ENCODE data around the gene KAZN.
"Not testable (repeated sequence)": the region's sequence is repeated elsewhere in the genome, so short reads cannot be mapped to it uniquely, and the experiment has no call there.

KAZN gene

GRCh38 chr1:14598498-14599182, at the start of gene KAZN:
TSS of gene KAZN (plus strand) at chr1:14598685.
- DNase-seq (ENCODE audit: low spot score), result no peak

GRCh38 chr1:14549897-14550620, 48.4 kb upstream of the KAZN start:
- DNase-seq (ENCODE audit: low spot score), result no peak

- no peak for DNase-seq (ENCODE audit: low spot score)
These were observed 47.1 kb upstream of the KAZN start for GRCh38 chr1:14551386-14551785.

GRCh38 chr1:14552246-14552965, 46.1 kb upstream of the KAZN start:
- no peak for DNase-seq (ENCODE audit: low spot score)

GRCh38 chr1:14553711-14554110, 44.8 kb upstream of the KAZN start:
- DNase-seq (ENCODE audit: low spot score), result no peak

GRCh38 chr1:14555091-14555490, 43.4 kb upstream of the KAZN start:
- DNase-seq (ENCODE audit: low spot score), result no peak

GRCh38 chr1:14561014-14561693, 37.3 kb upstream of the KAZN start:
- DNase-seq (ENCODE audit: low spot score), result no peak

- no peak for DNase-seq (ENCODE audit: low spot score)
These were observed 33.4 kb upstream of the KAZN start for GRCh38 chr1:14565090-14565489.

GRCh38 chr1:14567056-14567455, 31.4 kb upstream of the KAZN start:
- DNase-seq (ENCODE audit: low spot score), result no peak

- no peak for DNase-seq (ENCODE audit: low spot score)
These were observed 30.6 kb upstream of the KAZN start for GRCh38 chr1:14567903-14568302.

GRCh38 chr1:14568716-14569355, 29.6 kb upstream of the KAZN start:
- no peak for DNase-seq (ENCODE audit: low spot score)

GRCh38 chr1:14570514-14570913, 28.0 kb upstream of the KAZN start:
- DNase-seq (ENCODE audit: low spot score), result no peak

GRCh38 chr1:14571810-14572767, 26.4 kb upstream of the KAZN start:
- no peak for DNase-seq (ENCODE audit: low spot score)

GRCh38 chr1:14572861-14573260, 25.6 kb upstream of the KAZN start:
- DNase-seq (ENCODE audit: low spot score), result no peak

- no peak for DNase-seq (ENCODE audit: low spot score)
These were observed 22.3 kb upstream of the KAZN start for GRCh38 chr1:14576155-14576554.

GRCh38 chr1:14577261-14577660, 21.2 kb upstream of the KAZN start:
- DNase-seq (ENCODE audit: low spot score), result no peak

- no peak for DNase-seq (ENCODE audit: low spot score)
These were observed 20.3 kb upstream of the KAZN start for GRCh38 chr1:14578156-14578555.

GRCh38 chr1:14580295-14580694, 18.2 kb upstream of the KAZN start:
- not testable (repeated sequence) for DNase-seq (ENCODE audit: low spot score)

GRCh38 chr1:14580986-14581385, 17.5 kb upstream of the KAZN start:
- DNase-seq (ENCODE audit: low spot score), result no peak

GRCh38 chr1:14583788-14584187, 14.7 kb upstream of the KAZN start:
- no peak for DNase-seq (ENCODE audit: low spot score)

GRCh38 chr1:14585728-14586127, 12.8 kb upstream of the KAZN start:
- DNase-seq (ENCODE audit: low spot score), result no peak
